ENCODE results near the gene CNTN4.

- no peak for TF ChIP-seq CTCF (conservative IDR thresholded peaks at IDR 0.05; ENCODE audit: low read depth, low read length)
- TF ChIP-seq EZH2 (IDR thresholded peaks at IDR 0.05; ENCODE audit: borderline replicate concordance, low read depth, low read length, poor library complexity, severe bottlenecking) = no peak
Observed at GRCh38 chr3:2851361-2851760, 752.7 kb downstream of the CNTN4 start.

All from A673 (cell line).